NOMO-1 treated with dmso at 0.1 percent for 144 hours (cell line): Measurements from ENCODE around the gene PTPN12.
A peak's percentile ranks its signal among the peaks of the same experiment; 100 is the strongest.
"Not testable (repeated sequence)": the region's sequence is repeated elsewhere in the genome, so short reads cannot be mapped to it uniquely, and the experiment has no call there.

ENCODE experiments used
- DNase-seq: peaks from one replicate; lab custom pipeline; 2025; ENCODE audit not compliant: unreplicated experiment; lab: John Stamatoyannopoulos, UW

PTPN12 gene

DNA sequence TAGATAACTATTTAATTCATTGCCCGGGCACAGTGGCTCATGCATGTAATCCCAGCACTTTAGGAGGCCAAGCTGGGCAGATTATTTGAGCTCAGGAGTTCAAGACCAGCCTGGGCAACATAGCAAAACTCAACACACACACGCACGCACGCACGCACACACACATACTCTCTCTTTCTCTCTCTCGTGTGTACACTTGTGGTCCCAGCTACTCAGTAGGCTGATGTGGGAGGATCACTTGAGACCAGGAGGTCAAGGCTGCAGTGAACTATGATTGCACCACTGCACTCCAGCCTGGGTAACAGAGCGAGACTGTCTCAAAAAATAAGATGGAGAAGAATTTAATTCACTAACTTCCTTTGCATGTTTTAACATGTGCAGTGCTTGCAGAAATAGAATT, 38.1 kb downstream of the PTPN12 start:
- no peak for DNase-seq

DNA sequence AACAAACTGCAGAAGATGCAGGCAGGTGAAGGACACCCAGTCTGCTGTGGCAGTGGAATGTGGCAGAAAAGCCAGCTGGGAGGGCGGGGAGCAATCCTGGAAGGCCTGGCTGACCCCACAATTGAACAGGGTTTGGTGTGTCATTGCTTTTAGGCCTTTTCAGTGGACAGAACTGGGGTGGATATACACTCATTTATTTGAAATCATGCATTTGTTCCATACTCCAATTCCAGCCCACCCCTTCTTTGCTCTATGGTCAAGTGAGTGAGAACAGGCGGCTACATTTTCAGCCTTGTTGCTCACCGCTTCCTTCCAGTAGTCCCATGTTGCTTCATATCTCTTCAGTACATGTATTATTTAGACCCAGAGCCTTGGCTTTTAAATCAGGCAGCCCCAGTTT, 39.8 kb downstream of the PTPN12 start:
- DNase-seq = no peak

DNA sequence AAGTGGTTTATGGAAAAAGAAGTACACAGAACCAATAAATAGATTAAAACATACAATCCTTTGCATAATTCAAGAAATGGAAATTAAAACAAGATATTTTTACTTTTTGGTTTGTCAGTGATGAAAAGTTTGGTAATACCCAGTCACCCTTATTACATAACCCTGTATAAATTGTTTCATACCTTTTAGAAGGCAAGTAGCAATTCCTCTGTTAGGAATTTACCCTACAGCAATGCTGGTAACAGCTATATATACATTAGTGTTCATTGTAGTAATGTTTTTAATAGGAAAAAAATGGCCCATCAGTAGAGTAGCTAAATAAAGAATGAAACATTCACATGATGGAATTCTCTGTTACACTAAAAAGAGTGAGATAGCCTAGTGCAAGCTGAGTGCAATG, 42.7 kb downstream of the PTPN12 start:
- DNase-seq = no peak

DNA sequence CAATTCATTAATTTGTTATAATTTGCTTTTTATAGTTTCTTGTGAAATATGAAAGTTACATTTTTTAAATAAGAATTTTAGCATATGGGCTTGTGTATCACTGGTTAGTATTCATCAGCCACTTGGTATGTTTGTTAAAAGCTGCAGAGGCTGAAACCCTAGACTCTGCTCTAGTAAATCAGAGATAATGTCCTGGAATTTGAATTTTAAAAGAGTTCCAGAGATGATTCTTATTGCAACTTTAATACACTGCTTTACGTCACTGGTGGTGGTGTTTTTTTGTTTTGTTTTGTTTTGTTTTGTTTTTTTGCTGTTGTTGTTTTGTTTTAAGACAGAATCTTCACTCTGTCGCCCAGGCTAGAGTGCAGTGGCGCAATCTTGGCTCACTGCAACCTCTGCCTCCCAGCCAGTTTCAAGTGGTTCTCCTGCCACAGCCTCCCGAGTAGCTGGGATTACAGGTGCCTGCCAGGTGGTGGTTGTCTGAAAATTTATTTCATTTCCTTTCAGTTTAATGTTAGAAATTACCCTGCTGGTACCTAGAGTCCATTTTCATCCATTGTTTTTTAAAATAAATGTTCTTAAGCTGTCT, 43.8 kb downstream of the PTPN12 start:
- DNase-seq = no peak

DNA sequence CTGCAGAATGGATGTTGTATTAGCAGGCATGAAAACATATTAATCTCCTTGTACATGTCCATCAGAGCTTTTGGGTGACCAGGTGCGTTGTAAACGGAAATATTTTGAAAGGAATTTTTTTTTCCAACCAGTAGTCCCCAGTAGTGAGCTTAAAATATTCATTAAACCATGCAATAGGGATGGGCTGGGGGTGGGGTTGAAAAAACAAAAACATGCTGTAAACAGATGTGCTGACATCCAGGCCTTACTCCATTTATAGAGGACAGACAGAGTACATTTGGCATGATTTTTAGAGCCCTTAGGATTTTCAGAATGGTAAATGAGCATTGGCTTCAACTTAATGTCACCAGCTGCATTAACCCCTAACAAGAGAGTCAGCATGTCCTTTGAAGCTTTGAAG, 50.2 kb downstream of the PTPN12 start:
- no peak for DNase-seq

DNA sequence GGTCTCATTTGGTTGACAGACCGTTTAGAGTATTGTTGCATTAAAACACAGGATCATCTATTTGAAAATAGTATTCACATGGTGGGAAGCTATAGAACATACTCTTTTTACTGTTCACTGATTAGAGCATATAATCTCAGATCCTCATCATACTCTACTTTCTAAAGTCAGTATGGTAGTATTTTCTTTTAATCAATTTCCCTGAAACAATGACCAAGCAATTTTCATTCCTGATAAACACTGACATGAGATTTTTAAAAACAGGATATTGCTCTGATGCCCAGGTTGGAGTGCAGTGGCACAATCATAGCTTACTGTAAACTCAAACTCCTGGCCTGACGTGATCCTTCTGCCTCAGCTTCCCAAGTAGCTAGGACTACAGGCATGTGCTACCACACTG, 63.9 kb downstream of the PTPN12 start:
- no peak for DNase-seq

DNA sequence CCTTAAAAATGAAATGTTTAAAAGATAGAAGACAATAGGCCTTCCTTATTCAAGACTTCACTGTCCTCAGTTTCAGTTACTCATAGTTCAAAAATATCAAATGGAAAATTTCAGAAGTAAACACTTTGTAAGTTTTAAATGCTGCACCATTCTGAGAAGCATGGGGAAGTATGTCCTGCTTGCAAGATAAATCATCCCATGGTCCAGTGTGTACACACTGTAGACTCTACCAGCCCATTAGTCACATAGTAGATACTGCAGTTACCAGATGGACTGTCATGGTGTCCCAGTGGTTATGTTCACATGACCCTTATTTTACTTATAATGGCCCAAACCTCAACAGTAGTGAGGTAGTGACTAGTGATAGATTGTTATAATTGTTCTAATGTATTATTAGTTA, 69.5 kb downstream of the PTPN12 start:
- DNase-seq = no peak

DNA sequence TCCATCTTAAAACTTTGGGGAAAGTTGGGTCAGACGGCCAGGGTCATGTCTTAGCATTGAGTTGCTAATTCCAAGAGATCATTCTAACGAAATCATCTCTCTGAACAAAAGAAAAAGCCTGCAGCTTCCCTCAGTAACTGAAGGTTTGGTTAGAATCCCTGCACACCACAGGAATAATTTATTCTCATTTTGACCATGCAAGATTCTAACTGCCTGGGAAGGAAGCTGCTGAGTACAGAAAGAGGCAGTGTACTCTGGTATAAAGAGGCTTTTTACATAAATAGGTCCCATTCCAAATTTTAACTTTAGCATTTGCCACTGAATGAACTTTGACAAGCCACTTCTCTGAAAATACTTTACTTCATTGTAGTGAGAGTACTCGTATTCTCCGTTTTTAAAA, 82.2 kb downstream of the PTPN12 start:
- no peak for DNase-seq

DNA sequence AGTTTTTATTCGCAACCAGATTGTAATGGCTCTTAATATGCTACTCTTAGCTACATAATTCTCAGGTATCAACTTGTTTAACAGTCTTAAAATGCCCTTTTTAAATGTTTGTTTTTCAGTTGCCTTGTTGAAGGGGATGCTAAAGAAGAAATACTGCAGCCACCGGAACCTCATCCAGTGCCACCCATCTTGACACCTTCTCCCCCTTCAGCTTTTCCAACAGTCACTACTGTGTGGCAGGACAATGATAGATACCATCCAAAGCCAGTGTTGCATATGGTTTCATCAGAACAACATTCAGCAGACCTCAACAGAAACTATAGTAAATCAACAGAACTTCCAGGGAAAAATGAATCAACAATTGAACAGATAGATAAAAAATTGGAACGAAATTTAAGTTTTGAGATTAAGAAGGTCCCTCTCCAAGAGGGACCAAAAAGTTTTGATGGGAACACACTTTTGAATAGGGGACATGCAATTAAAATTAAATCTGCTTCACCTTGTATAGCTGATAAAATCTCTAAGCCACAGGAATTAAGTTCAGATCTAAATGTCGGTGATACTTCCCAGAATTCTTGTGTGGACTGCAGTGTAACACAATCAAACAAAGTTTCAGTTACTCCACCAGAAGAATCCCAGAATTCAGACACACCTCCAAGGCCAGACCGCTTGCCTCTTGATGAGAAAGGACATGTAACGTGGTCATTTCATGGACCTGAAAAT, 89.7 kb downstream of the PTPN12 start:
- DNase-seq = no peak

DNA sequence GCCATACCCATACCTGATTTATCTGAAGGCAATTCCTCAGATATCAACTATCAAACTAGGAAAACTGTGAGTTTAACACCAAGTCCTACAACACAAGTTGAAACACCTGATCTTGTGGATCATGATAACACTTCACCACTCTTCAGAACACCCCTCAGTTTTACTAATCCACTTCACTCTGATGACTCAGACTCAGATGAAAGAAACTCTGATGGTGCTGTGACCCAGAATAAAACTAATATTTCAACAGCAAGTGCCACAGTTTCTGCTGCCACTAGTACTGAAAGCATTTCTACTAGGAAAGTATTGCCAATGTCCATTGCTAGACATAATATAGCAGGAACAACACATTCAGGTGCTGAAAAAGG, 90.2 kb downstream of the PTPN12 start:
- DNase-seq = no peak

DNA sequence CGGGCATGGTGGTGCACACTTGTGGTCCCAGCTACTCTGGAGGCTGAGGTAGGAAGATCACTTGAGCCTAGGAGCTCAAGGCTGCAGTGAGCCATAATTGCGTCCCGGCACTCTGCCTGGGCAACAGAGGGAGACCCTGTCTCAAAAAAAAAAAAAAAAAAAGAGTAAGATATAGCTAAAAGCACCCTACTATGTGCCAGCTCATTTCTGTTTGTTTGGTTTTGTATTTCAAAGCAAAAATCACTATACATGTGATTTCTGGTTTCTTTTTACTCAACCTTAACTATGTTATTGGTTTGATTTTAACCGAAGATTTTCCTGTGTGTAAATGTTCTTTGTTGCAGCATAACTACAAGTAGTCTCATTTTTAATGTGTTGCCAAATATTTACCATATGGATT, 92.7 kb downstream of the PTPN12 start:
- DNase-seq = no peak

DNA sequence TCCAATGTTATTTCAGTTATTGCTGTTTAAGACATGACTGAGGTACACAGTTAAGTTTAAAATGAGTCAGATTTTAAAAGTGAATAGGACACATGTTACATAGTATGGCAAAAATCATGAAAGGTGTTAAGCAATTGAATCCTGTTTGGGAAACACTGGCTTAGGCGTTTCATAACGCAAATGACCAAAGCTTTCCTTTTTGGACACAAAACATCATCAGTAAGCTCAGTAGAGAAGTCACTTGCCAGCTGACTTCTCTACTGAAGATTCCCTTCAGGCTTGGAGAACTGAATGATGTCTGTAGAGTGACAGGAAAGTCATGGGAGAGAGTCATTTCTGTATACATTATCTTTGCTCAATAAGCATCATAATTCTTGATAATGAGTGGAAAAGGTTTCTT, 94.7 kb downstream of the PTPN12 start:
- no peak for DNase-seq

DNA sequence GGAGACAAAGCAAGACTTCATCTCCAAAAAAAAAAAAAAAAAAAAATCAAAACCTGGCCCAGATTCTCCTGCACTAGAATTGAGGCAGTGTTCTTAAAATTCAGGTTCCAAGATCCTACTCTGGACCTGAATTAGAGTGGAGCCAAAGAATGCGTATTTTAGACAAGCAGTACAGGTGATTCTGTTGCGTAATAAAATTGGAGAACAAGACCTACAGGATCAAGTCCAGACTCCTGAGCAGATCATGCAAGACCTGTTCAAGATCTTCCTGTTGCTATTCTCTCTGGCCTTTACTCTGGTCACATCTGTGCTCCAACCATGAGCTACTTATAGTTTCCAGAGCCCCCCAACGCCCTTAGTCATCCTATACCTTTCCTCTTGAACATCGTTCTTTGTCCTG, 107.7 kb downstream of the PTPN12 start:
- DNase-seq = no peak

DNA sequence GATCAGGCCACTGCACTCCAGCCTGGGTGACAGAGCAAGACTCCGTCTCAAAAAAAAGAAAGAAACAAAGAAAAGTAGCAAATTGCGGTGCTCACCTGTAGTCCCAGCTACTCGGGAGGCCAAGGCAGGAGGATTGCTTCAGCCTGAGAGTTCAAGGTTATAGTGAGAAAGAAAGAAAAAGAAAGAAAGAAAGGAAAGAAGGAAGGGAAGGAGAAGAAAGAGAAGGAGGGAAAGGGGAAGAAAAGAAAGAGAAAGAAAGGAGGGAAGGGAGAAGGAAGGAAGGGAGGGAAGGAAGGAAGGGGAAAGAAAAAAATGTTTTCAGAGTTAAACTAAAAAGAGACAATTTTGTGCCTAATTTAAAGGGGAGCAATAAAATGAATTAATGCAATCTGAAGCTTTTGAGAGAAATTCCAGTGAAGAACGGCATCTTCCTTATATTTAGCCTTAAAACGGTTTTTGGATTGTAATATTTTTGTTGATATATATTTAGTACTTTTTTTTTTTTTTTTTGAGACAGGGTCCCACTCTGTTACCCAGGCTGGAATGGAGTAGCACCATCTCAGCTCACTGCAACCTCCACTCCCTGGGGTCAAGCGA, 111.7 kb downstream of the PTPN12 start:
- no peak for DNase-seq

DNA sequence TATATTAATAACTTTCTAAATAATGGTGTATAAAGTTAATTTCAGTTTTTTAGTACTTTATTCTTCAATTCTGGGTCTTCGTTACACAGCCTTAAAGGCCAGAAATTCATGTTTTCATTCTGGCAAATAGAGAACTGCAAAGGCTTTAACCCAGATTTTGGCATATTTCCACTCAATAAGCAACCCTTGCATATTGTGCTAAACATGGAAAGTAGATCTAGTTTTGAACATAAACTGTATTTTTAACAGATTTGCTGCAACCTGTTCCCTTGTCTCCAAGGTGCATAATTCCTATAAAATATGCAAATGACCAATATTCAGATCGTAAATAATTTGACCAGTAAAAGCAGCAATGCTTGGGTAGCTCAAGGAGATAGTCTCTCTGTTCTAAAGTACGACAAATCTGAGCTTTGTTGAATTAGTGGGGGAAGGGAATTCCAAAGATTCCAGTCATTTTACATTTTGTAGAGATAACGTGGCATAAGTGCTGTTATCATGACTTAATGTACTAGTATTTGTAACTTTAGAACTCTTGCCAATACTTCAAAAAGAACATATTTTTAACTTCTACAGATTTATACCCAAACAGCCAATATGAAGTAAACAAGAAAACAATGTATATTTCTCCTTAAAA, 112.7 kb downstream of the PTPN12 start:
- DNase-seq = no peak

DNA sequence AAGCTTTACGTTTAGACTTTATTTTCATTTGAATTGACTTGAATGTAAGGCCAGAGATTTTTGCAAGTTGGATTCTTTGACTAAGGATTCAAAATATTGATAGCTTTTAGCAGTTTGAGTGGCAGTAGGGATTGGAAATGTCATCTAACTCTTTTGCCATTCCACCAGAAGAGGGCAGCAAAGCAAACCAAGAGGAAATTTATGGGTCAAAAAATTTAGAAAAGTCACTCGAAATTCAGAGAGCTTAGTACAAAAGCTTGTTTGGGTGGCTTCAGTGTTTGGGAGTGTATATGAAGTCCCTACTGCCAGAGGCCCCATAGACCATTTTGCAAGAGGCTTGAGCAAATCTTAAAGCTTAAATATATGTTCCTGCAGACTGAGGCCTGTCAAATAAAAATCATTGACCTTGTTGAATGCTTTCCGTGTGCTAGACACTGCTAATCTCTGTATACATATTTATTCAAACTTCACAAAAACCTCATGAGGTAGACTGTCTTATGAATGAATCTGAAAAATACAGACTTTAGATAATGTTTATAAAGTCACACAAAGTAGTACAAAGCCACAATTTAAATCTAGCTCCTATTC, 114.6 kb downstream of the PTPN12 start:
- peak; percentile 55 for DNase-seq

DNA sequence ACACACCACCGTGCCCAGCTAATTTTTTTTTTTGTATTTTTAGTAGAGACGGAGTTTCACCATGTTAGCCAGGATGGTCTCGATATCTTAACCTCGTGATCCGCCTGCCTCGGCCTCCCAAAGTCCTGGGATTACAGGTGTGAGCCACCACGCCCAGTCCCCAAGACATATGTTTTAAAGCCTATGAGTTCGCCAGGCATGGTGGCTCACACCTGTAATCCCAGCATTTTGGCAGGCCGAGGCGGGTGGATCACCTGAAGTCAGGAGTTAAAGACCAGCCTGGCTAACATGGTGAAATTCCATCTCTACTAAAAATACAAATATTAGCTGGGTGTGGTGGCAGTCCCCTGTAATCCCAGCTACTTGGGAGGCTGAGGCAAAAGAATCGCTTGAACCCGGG, 115.7 kb downstream of the PTPN12 start:
- not testable (repeated sequence) for DNase-seq

DNA sequence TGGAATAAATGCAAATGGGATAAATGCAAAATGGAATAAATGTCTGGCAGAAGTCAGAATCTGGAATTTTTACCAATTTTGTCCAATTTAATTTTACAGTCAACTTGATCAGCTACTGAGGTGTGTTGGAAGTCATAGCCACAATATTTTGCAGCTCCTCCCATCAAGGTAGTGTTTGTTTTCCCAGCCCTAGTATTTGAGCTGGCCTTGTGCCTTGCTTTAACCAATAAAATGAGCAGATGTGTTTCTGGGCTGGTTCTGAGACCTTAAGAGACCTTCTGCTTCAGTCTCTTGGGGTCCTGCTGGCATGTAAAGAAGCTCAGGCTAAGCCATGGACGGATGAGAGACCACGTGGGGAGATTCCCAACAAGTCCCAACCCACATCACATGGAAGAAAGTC, 116.5 kb downstream of the PTPN12 start:
- DNase-seq = no peak

DNA sequence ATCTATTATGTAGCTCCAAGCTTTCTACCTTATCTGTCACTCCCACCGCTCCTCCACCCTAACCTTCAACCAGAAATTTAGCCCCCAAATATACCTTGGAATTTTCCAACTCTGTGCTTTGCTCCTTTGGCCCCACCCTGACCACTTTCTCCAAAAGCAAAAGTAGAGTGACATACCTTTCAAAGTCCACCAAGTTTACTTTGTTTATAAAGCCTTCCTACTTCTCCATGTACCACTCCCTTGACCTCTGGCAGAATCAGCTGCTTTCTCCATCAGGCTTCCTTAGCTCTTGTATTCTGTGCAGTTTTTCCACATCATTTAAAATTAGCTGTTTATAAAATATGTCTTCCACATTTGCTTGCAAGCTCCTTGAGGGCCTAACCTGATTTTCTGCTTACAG, 118.3 kb downstream of the PTPN12 start:
- DNase-seq = no peak

DNA sequence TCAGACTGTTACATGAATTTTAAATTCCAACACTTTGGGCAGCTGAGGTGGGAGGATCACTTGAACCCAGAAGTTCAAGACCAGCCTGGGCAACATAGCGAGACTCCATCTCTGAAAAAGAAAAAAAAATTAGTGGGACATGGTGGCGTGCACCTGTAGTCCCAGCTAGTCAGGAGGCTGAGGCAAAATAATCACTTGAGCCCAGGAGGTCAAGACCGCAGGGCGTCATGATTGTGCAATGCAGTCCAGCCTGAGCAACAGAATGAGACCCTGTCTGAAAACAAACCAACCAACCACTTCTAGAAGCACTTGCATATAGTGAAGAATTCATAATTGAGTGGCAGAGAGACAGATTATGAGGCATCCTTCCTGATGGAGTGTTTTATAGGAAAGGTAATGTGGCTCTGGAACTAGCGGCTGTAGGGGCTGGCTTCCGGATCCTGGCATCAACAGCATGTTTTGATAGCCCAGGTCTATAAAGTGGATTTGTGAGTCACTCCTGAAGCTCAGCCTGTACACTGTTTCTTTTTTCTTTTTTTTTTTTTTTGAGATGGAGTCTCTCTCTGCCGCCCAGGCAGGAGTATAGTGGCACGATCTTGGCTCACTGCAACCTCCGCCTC, 118.9 kb downstream of the PTPN12 start:
- no peak for DNase-seq

DNA sequence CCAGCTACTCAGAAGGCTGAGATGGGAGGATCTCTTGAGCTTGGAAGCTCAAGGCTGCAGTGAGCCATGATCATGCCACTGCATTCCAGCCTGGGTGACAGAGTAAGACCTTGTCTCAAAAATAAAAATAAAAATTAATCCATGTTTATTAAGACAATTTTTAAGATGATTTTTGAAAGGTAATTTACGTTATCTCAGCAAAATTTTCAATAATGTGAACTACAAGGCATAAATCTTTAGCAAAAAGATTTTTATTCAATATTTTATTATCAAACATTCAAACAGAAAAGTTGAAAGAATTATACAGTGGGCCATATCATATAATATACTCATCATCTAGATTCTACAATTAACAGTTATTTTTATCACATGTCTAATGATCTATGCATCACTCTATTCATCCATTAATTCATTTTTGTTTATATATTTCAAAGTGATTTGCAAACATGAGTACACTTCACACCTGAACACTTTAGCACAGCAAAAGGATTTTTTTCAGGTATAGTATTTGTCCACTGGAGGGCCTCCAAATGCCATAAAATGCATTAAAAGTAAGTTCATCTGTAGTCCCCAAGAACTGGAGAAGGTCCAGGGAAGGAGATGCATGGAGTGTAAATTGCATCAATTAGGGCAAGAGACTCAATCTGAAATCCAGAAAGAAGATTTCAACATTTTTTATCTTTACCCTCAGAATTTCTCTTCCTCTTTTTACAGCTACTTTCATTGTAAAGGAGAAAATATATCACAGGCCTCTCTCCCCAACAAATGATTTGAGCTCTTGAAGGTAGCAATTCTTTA, 120.5 kb downstream of the PTPN12 start:
- DNase-seq = peak; percentile 99
